ENCODE data around the gene MRPL53.

Gene MRPL53

GRCh38 chr2:74496997-74497776 is 24.7 kb upstream of the MRPL53 start:
- TF ChIP-seq FOXP2 (optimal IDR thresholded peaks at IDR 0.05; ENCODE audit: borderline replicate concordance, extremely low read depth, extremely low read length, insufficient read depth) (no peak), POLR2AphosphoS5 (IDR thresholded peaks at IDR 0.05; ENCODE audit: low read depth, low read length) (no peak), TAF1 (IDR thresholded peaks at IDR 0.05; ENCODE audit: borderline replicate concordance, insufficient read depth, low read length) (no peak), SIN3A (IDR thresholded peaks at IDR 0.05; ENCODE audit: borderline replicate concordance, insufficient read depth, low read length) (no peak), REST (IDR thresholded peaks at IDR 0.05; ENCODE audit: insufficient read depth in 1 of 2, low read depth in 2 of 2, low read length in 2 of 2) (no peak)

GRCh38 chr2:74495440-74495839 is 23.0 kb upstream of the MRPL53 start:
- TF ChIP-seq TAF1 (IDR thresholded peaks at IDR 0.05; ENCODE audit: borderline replicate concordance, insufficient read depth, low read length) (no peak), FOXP2 (optimal IDR thresholded peaks at IDR 0.05; ENCODE audit: borderline replicate concordance, extremely low read depth, extremely low read length, insufficient read depth) (no peak), POLR2AphosphoS5 (IDR thresholded peaks at IDR 0.05; ENCODE audit: low read depth, low read length) (no peak), REST (IDR thresholded peaks at IDR 0.05; ENCODE audit: insufficient read depth in 1 of 2, low read depth in 2 of 2, low read length in 2 of 2) (no peak), SIN3A (IDR thresholded peaks at IDR 0.05; ENCODE audit: borderline replicate concordance, insufficient read depth, low read length) (no peak)

GRCh38 chr2:74493546-74493945 is 21.1 kb upstream of the MRPL53 start:
- TF ChIP-seq TAF1 (IDR thresholded peaks at IDR 0.05; ENCODE audit: borderline replicate concordance, insufficient read depth, low read length): no peak
- TF ChIP-seq FOXP2 (optimal IDR thresholded peaks at IDR 0.05; ENCODE audit: borderline replicate concordance, extremely low read depth, extremely low read length, insufficient read depth): no peak
- no peak for TF ChIP-seq REST (IDR thresholded peaks at IDR 0.05; ENCODE audit: insufficient read depth in 1 of 2, low read depth in 2 of 2, low read length in 2 of 2)
- no peak for TF ChIP-seq POLR2AphosphoS5 (IDR thresholded peaks at IDR 0.05; ENCODE audit: low read depth, low read length)
- no peak for TF ChIP-seq SIN3A (IDR thresholded peaks at IDR 0.05; ENCODE audit: borderline replicate concordance, insufficient read depth, low read length)

DNA sequence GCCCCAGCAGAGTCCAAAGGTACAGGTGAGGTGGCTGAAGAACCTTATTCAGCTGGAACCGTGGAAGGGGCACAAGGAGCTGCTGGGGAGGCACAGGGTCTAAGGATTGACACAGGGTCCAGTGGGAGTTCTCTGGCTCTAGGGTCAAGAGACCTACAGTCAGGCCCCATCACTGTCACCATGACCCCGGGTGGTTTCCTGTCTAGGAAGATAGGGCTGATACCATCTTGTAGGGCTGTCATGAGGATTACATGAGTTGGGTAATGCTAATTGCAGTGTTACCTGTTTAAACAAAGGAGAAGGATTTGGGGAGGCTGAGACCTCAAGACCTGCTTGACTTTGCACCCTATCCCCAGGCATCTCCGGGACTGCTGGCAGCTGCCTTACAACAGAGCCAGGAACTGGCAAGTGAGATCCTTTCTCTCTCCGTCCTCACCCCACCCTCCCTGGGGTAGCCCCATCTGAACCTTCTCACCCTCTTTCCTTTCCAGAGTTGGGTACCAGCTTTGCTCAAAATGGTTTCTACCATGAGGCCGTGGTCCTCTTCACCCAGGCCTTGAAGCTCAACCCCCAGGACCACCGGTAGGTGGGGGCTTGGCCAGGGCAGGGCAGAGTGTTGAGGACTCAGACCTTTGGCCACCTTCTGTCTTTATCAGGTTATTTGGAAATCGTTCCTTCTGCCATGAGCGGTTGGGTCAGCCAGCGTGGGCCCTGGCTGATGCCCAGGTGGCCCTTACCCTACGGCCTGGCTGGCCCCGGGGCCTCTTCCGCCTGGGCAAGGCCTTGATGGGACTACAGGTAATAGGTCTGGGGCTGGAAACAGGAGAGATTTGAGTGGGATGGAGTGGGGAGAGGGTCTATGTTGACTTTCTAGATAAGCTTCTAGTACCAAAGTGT is 19.4 kb upstream of the MRPL53 start:
- TF ChIP-seq FOXP2 (optimal IDR thresholded peaks at IDR 0.05; ENCODE audit: borderline replicate concordance, extremely low read depth, extremely low read length, insufficient read depth): no peak

GRCh38 chr2:74489906-74490305 is 17.4 kb upstream of the MRPL53 start:
- TF ChIP-seq POLR2AphosphoS5 (IDR thresholded peaks at IDR 0.05; ENCODE audit: low read depth, low read length): no peak
- no peak for TF ChIP-seq SIN3A (IDR thresholded peaks at IDR 0.05; ENCODE audit: borderline replicate concordance, insufficient read depth, low read length)
- TF ChIP-seq REST (IDR thresholded peaks at IDR 0.05; ENCODE audit: insufficient read depth in 1 of 2, low read depth in 2 of 2, low read length in 2 of 2): no peak
- no peak for TF ChIP-seq FOXP2 (optimal IDR thresholded peaks at IDR 0.05; ENCODE audit: borderline replicate concordance, extremely low read depth, extremely low read length, insufficient read depth)
- TF ChIP-seq TAF1 (IDR thresholded peaks at IDR 0.05; ENCODE audit: borderline replicate concordance, insufficient read depth, low read length): no peak
